H1 (cell line): ENCODE data around the gene KLF16. TPM values are rescaled to one million over a fixed set of nuclear protein-coding genes. Genes with fewer than 3 reads are reported as not detected.

Experiments used
- ASH2L ChIP-seq: fragments of 200-600, 300-600 bp; sonication (generic); IDR thresholded peaks from one replicate; pipeline ENCODE4 v1.7.1; 2017; ENCODE audit warnings: low read length
- BCL11A ChIP-seq, 2 experiments: IDR thresholded peaks; one replicate each; pipeline ENCODE4 v1.6.1; 2011; ENCODE audit warnings: low read depth in 2 of 2, low read length in 2 of 2, mild to moderate bottlenecking in 2 of 2
- CHD2 ChIP-seq: IDR thresholded peaks from 2 replicates; pipeline ENCODE4 v1.6.1; 2012; ENCODE audit warnings: low read length, improper control_type of control experiment
- CTBP2 ChIP-seq: IDR thresholded peaks from 2 replicates; pipeline ENCODE4 v1.7.0; 2011; ENCODE audit warnings: borderline replicate concordance, mild to moderate bottlenecking, moderate library complexity, mixed read lengths, low read length; ENCODE audit not compliant: insufficient read depth, insufficient read length
- EP300 ChIP-seq, 2 experiments: IDR thresholded peaks; 1 replicate in 1 of 2; 2 replicates in 1 of 2; pipeline ENCODE4 v1.6.1; 2011 to 2012; ENCODE audit warnings: low read depth in 2 of 2, low read length in 2 of 2, mild to moderate bottlenecking in 2 of 2, borderline replicate concordance in 1 of 2, inconsistent platforms in 1 of 2, moderate library complexity in 1 of 2
- EZH2 ChIP-seq: fragments of 200-600 bp; sonication (generic); IDR thresholded peaks from 2 replicates; pipeline ENCODE4 v1.7.1; 2012; ENCODE audit warnings: low read depth, mild to moderate bottlenecking, moderate library complexity, low read length, inconsistent platforms; ENCODE audit not compliant: severe bottlenecking
- HDAC2 ChIP-seq, 2 experiments: fragments of 300-600 bp in 1 of 2; sonication (generic) in 1 of 2; IDR thresholded peaks; 2 replicates each; pipeline ENCODE4 v1.6.1; 2011 to 2012; ENCODE audit warnings: low read depth in 2 of 2, low read length in 2 of 2, mild to moderate bottlenecking in 2 of 2, moderate library complexity in 2 of 2, borderline replicate concordance in 1 of 2, inconsistent platforms in 1 of 2
- JUN ChIP-seq: IDR thresholded peaks from 2 replicates; pipeline ENCODE4 v1.6.1; 2011; ENCODE audit warnings: low read depth, mild to moderate bottlenecking, improper control_type of control experiment, low read length
- POLR2A ChIP-seq, 2 experiments: IDR thresholded peaks; 1 replicate in 1 of 2; 2 replicates in 1 of 2; pipeline ENCODE4 v1.6.1; 2011; ENCODE audit warnings: low read depth in 2 of 2, low read length in 2 of 2, mild to moderate bottlenecking in 2 of 2; ENCODE audit errors: control extremely low read depth in 1 of 2
- POLR2AphosphoS5 ChIP-seq: IDR thresholded peaks from 2 replicates; pipeline ENCODE4 v1.6.1; 2011; ENCODE audit warnings: low read depth, low read length
- POU5F1 ChIP-seq: IDR thresholded peaks from 2 replicates; pipeline ENCODE4 v1.6.1; 2011; ENCODE audit warnings: low read depth, mild to moderate bottlenecking, low read length, moderate library complexity
- RBBP5 ChIP-seq: IDR thresholded peaks from 2 replicates; pipeline ENCODE4 v1.7.1; 2012; ENCODE audit warnings: low read depth, mild to moderate bottlenecking, inconsistent platforms, low read length, moderate library complexity, borderline replicate concordance
- RNF2 ChIP-seq: fragments of 200-900, 300-1000 bp; sonication (generic); IDR thresholded peaks from 2 replicates; pipeline ENCODE4 v1.7.1; 2016; ENCODE audit warnings: borderline replicate concordance, low read depth, mild to moderate bottlenecking, antibody characterized with exemption, low read length; ENCODE audit not compliant: poor library complexity, severe bottlenecking; ENCODE audit errors: missing control alignments
- SIN3A ChIP-seq, 2 experiments: IDR thresholded peaks in 1 of 2; conservative IDR thresholded peaks in 1 of 2; 2 replicates each; pipeline ENCODE4 v1.6.1; 2011 to 2012; ENCODE audit warnings: low read length in 2 of 2, improper control_type of control experiment in 1 of 2, low read depth in 1 of 2, mild to moderate bottlenecking in 1 of 2
- SIRT6 ChIP-seq: IDR thresholded peaks from one replicate; pipeline ENCODE4 v1.7.1; 2012; ENCODE audit warnings: low read length, inconsistent platforms
- SP1 ChIP-seq: IDR thresholded peaks from 2 replicates; pipeline ENCODE4 v1.6.1; 2011; ENCODE audit warnings: low read depth, low read length
- SRF ChIP-seq: IDR thresholded peaks from 2 replicates; pipeline ENCODE4 v1.6.1; 2011; ENCODE audit warnings: mild to moderate bottlenecking, low read depth, low read length, moderate library complexity
- TBP ChIP-seq: IDR thresholded peaks from 2 replicates; pipeline ENCODE4 v1.6.1; 2011; ENCODE audit warnings: low read depth, low read length, improper control_type of control experiment
- USF2 ChIP-seq: IDR thresholded peaks from 2 replicates; pipeline ENCODE4 v1.6.1; 2011; ENCODE audit warnings: low read length, improper control_type of control experiment
- YY1 ChIP-seq: IDR thresholded peaks from 2 replicates; pipeline ENCODE4 v1.6.1; 2011; ENCODE audit warnings: low read depth, mild to moderate bottlenecking, low read length
- polyA plus RNA-seq, 7 experiments: library from polyadenylated mRNA; depleted of rRNA in 3 of 7; stranded (reverse) in 5 of 7; unstranded in 2 of 7; fragments of >200 nt in 5 of 7; fragments of 200-250 nt in 2 of 7; gene quantifications; 1 replicate in 5 of 7; 2 replicates in 1 of 7; 4 replicates in 1 of 7; pipeline versions ENCODE4 v1.2.1 to v1.2.3, GENCODE V29; 2011 to 2013; ENCODE audit warnings: missing spikeins in 2 of 7, mixed read lengths in 2 of 7
- total RNA-seq: library from RNA; stranded (reverse); fragmentation: NEBNext Ultra II Directional; extraction: Animal tissue kit (Norgen Biotek cat#: 25700); gene quantifications from 2 replicates; pipeline ENCODE4 v1.2.1, GENCODE V29; 2021

Gene KLF16
- total and polyA plus RNA-seq, 2 of the 8 experiments (the other 6 are each of a cell fraction or from before 2014, with no cell fraction given), result 14.3 to 45.9 TPM

- TF ChIP-seq EP300 (IDR thresholded peaks at IDR 0.05; ENCODE audit: borderline replicate concordance in 1 of 2, low read depth in 2 of 2, low read length in 2 of 2) (peak in 1 of 2 experiments; percentile 6; a peak in 1 of 3 replicates), POLR2A (IDR thresholded peaks at IDR 0.05; ENCODE audit: control extremely low read depth in 1 of 2, low read depth in 2 of 2, low read length in 2 of 2) (peak in 1 of 2 experiments; percentile 92; a peak in 2 of 3 replicates), EZH2 (no peak), POLR2AphosphoS5 (peak; percentile 74), RBBP5 (0 out of 2 replicates have a peak, but pooled peaks have one; percentile 13), BCL11A (IDR thresholded peaks at IDR 0.05; ENCODE audit: low read depth in 2 of 2, low read length in 2 of 2) (no peak), RNF2 (no peak), JUN (no peak), POU5F1 (no peak), TBP (peak; percentile 93), YY1 (peak; percentile 97), CTBP2 (no peak), ASH2L (peak; percentile 95), HDAC2 (IDR thresholded peaks at IDR 0.05; ENCODE audit: borderline replicate concordance in 1 of 2, low read depth in 2 of 2, low read length in 2 of 2) (no peak; a peak in 1 of 4 replicates), USF2 (no peak), SP1 (0 out of 2 replicates have a peak, but pooled peaks have one; percentile 44), SRF (no peak), CHD2 (no peak), SIRT6 (no peak), SIN3A (conservative IDR thresholded peaks at IDR 0.05 in 1 of 2, IDR thresholded peaks at IDR 0.05 in 1 of 2; ENCODE audit: low read depth in 1 of 2, low read length in 2 of 2) (no peak; a peak in 1 of 4 replicates)
These were observed 14.8 kb downstream of the KLF16 start, which contains the start of gene REXO1 (continued) for GRCh38 chr19:1848399-1849131.
